Activated effector memory CD4-positive, alpha-beta T cell treated with anti-CD3 and anti-CD28 coated beads, Interleukin-2, amount 50 U/mL, for 16 hours (primary cell): ENCODE results near the gene NEDD9.

Source experiments
- DNase-seq: peaks from one replicate; pipeline ENCODE4 v3.0.0-alpha.2; 2020

The NEDD9 gene

GRCh38 chr6:11217360-11218101 is 14.9 kb downstream of the NEDD9 start:
- no peak for DNase-seq

- DNase-seq: no peak
Measured at GRCh38 chr6:11215773-11216172, 16.7 kb downstream of the NEDD9 start.

GRCh38 chr6:11214901-11215300 is 17.6 kb downstream of the NEDD9 start:
- no peak for DNase-seq

- DNase-seq: no peak
Measured at GRCh38 chr6:11214084-11214833, 18.2 kb downstream of the NEDD9 start.

GRCh38 chr6:11213422-11214021 is 18.9 kb downstream of the NEDD9 start:
- no peak for DNase-seq

GRCh38 chr6:11212664-11213063 is 19.8 kb downstream of the NEDD9 start:
- no peak for DNase-seq

GRCh38 chr6:11211254-11211653 is 21.2 kb downstream of the NEDD9 start:
- DNase-seq: no peak

- DNase-seq: no peak
Measured at GRCh38 chr6:11210386-11211138, 21.9 kb downstream of the NEDD9 start.

GRCh38 chr6:11209906-11210305 is 22.6 kb downstream of the NEDD9 start:
- no peak for DNase-seq

- DNase-seq: no peak
Measured at GRCh38 chr6:11209369-11209768, 23.1 kb downstream of the NEDD9 start.

- DNase-seq: no peak
Measured at GRCh38 chr6:11208854-11209253, 23.6 kb downstream of the NEDD9 start.

GRCh38 chr6:11208267-11208666 is 24.2 kb downstream of the NEDD9 start:
- no peak for DNase-seq

- no peak for DNase-seq
Measured at GRCh38 chr6:11207199-11207968, 25.1 kb downstream of the NEDD9 start.

GRCh38 chr6:11206576-11206975 is 25.9 kb downstream of the NEDD9 start:
- DNase-seq: no peak

- no peak for DNase-seq
Measured at GRCh38 chr6:11204794-11205366, 27.6 kb downstream of the NEDD9 start.

GRCh38 chr6:11204005-11204399 is 28.5 kb downstream of the NEDD9 start:
- no peak for DNase-seq

GRCh38 chr6:11203306-11204004 is 29.0 kb downstream of the NEDD9 start:
- DNase-seq: no peak

- no peak for DNase-seq
Measured at GRCh38 chr6:11202513-11203305, 29.8 kb downstream of the NEDD9 start.

- no peak for DNase-seq
Measured at GRCh38 chr6:11201772-11202512, 30.5 kb downstream of the NEDD9 start.

- DNase-seq: no peak
Measured at GRCh38 chr6:11201015-11201414, 31.5 kb downstream of the NEDD9 start.
